Peyer's patch (tissue), 4 donors: ENCODE measurements around the gene AP1B1.

Experiments
- POLR2A ChIP-seq, 2 donors: fragments of 450-650 bp; IDR thresholded peaks; one replicate each; pipeline ENCODE4 v1.5.1; 2017; ENCODE audit warnings: antibody characterized with exemption in 2 of 2, mild to moderate bottlenecking in 2 of 2, moderate library complexity in 2 of 2
- TF ChIP-seq, protein P1 (sequence below), 6 experiments: fragments of 450-650 bp in 4 of 6; fragments of 200-600 bp in 2 of 6; sonication (generic) in 1 of 6; IDR thresholded peaks; one replicate each; pipeline ENCODE4 v1.5.1; 2017 to 2019; ENCODE audit warnings: antibody characterized with exemption in 6 of 6, mild to moderate bottlenecking in 3 of 6, moderate library complexity in 1 of 6

DNA sequence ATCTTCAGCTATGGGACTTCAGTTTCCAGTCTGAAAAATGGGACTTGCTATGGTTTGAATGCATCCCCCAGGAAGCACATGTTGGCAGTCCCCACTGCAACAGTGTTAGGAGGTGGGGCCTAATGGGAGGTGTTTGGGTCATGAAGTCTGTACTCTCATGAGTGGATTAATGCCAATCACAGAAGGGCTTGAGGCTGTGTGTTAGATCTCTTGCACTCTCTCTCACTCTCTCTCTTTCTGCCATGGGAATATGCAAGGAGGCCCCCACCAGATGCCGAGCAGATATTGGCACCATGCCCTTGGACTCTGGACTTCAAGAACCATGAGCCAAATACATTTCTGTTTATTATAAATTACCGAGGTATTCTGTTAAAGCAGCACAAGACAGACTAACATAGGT is 7.8 kb upstream of the AP1B1 start:
- TF ChIP-seq, protein P1, sequence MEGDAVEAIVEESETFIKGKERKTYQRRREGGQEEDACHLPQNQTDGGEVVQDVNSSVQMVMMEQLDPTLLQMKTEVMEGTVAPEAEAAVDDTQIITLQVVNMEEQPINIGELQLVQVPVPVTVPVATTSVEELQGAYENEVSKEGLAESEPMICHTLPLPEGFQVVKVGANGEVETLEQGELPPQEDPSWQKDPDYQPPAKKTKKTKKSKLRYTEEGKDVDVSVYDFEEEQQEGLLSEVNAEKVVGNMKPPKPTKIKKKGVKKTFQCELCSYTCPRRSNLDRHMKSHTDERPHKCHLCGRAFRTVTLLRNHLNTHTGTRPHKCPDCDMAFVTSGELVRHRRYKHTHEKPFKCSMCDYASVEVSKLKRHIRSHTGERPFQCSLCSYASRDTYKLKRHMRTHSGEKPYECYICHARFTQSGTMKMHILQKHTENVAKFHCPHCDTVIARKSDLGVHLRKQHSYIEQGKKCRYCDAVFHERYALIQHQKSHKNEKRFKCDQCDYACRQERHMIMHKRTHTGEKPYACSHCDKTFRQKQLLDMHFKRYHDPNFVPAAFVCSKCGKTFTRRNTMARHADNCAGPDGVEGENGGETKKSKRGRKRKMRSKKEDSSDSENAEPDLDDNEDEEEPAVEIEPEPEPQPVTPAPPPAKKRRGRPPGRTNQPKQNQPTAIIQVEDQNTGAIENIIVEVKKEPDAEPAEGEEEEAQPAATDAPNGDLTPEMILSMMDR (IDR thresholded peaks at IDR 0.05), result no peak
- no peak for TF ChIP-seq POLR2A (IDR thresholded peaks at IDR 0.05)
